Heart left ventricle (tissue), 13 donors: ENCODE data around the gene DDX42.

Experiments
- POLR2A ChIP-seq, 2 donors: fragments of 450-650 bp; IDR thresholded peaks; one replicate each; pipeline ENCODE4 v1.6.1; 2017; ENCODE audit warnings: antibody characterized with exemption in 2 of 2, mild to moderate bottlenecking in 2 of 2, moderate library complexity in 2 of 2
- TF ChIP-seq, protein P1 (sequence below), 12 donors: fragments of 200-600 bp; sonication (generic) in 4 of 12; IDR thresholded peaks; one replicate each; pipeline versions ENCODE4 v1.5.0 to v1.8.0; 2018 to 2022; ENCODE audit warnings: antibody characterized with exemption in 12 of 12, mild to moderate bottlenecking in 5 of 12
- donor health status: ischemic (EF 13 %, LVEDD 7.1; RV severe dilation, severe dysfunction).
- donor health status: DM: no; HTN: yes; CAD: no.
- donor health status: DM: no; HTN: no; CAD: no.
- donor health status: ischemic (EF 25% LVEDD 6.9; RV normal size, moderate dysfunction).
- donor health status: ischemic (EF 25% LVEDD 5.7; RV mildly dilated, moderate dysfunction).
- donor health status: ischemic (EF 35%, LVEDD 5.7; RV mildly dilated, moderate dysfunction).
- donor health status: nonischemic (EF 11% LVEDD 7.7; RV severe dilation, severe dysfunction).
- donor health status: DM: yes; HTN: yes; CAD: no.
- donor health status: PGD.
- donor health status: ischemic (EF 29% LVEDD 5.4; RV normal size, mild dysfunction).
- donor health status: nonischemic (EF 23%, LVEDD 6.1; RV moderate dilation, normal function).

DNA sequence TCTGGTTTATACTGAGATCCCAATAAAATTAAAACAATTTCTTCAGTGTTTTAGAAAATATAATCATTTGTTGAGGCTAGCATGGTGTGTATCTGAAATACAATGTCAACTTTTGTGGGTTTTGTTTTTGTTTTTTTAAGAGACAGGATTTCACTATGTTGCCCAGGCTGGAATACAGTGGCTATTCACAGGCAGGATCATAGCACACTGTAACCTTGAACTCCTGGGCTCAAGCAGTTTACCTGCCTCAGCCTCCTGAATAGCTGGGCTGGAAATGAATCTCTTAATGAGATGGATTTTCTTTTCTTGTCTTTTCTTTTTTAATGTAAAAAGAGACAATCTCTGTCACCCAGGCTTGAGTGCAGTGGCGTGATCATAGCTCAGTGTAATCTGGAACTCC is 12.1 kb downstream of the DDX42 start:
- no peak for TF ChIP-seq POLR2A (IDR thresholded peaks at IDR 0.05)
- TF ChIP-seq, protein P1, sequence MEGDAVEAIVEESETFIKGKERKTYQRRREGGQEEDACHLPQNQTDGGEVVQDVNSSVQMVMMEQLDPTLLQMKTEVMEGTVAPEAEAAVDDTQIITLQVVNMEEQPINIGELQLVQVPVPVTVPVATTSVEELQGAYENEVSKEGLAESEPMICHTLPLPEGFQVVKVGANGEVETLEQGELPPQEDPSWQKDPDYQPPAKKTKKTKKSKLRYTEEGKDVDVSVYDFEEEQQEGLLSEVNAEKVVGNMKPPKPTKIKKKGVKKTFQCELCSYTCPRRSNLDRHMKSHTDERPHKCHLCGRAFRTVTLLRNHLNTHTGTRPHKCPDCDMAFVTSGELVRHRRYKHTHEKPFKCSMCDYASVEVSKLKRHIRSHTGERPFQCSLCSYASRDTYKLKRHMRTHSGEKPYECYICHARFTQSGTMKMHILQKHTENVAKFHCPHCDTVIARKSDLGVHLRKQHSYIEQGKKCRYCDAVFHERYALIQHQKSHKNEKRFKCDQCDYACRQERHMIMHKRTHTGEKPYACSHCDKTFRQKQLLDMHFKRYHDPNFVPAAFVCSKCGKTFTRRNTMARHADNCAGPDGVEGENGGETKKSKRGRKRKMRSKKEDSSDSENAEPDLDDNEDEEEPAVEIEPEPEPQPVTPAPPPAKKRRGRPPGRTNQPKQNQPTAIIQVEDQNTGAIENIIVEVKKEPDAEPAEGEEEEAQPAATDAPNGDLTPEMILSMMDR (IDR thresholded peaks at IDR 0.05) = no peak
